Smooth muscle cell of the brain vasculature (primary cell): ENCODE results near the gene BCL11B.

Source experiments
- DNase-seq: peaks from one replicate; pipeline ENCODE4 v3.0.0-alpha.2; 2012; ENCODE audit warnings: low read depth, low spot score

BCL11B gene

GRCh38 chr14:99287269-99287942 is 15.4 kb upstream of the BCL11B start:
- DNase-seq = no peak

GRCh38 chr14:99286761-99287160 is 14.8 kb upstream of the BCL11B start:
- DNase-seq = no peak

- no peak for DNase-seq
These were observed 12.4 kb upstream of the BCL11B start for GRCh38 chr14:99284254-99285004.

- DNase-seq = no peak
These were observed 10.5 kb upstream of the BCL11B start for GRCh38 chr14:99282261-99283050.

- no peak for DNase-seq
These were observed 9.4 kb upstream of the BCL11B start for GRCh38 chr14:99281396-99281795.

- DNase-seq = no peak
These were observed 8.9 kb upstream of the BCL11B start for GRCh38 chr14:99280852-99281251.

- DNase-seq = no peak
These were observed 8.2 kb upstream of the BCL11B start for GRCh38 chr14:99280066-99280731.

GRCh38 chr14:99278836-99279235 is 6.8 kb upstream of the BCL11B start:
- DNase-seq = no peak

- no peak for DNase-seq
These were observed 5.5 kb upstream of the BCL11B start for GRCh38 chr14:99277530-99277929.

GRCh38 chr14:99276482-99276881 is 4.5 kb upstream of the BCL11B start:
- DNase-seq = no peak

GRCh38 chr14:99275222-99275584 is 3.2 kb upstream of the BCL11B start:
- no peak for DNase-seq

- no peak for DNase-seq
These were observed 2.6 kb upstream of the BCL11B start for GRCh38 chr14:99274346-99275221.

GRCh38 chr14:99273766-99274345 is 1.9 kb upstream of the BCL11B start:
- DNase-seq = no peak

GRCh38 chr14:99272899-99273765 is 1.1 kb upstream of the BCL11B start:
- no peak for DNase-seq

- DNase-seq = no peak
These were observed 568 bp upstream of the BCL11B start for GRCh38 chr14:99272632-99272898.

GRCh38 chr14:99271221-99271941 is 616 bp downstream of the BCL11B start:
- DNase-seq = no peak

GRCh38 chr14:99270458-99271220 is 1.4 kb downstream of the BCL11B start:
- DNase-seq = no peak
